DOHH2 (cell line): ENCODE measurements around the gene SELENOK.

Experiments
- EZH2phosphoT487 ChIP-seq: fragments of 200-600 bp; sonication (generic); IDR thresholded peaks from 2 replicates; pipeline ENCODE4 v1.6.1; 2017; ENCODE audit warnings: borderline replicate concordance, mild to moderate bottlenecking, antibody characterized with exemption, low read length, moderate library complexity, mixed read lengths
- TF ChIP-seq, protein P1 (sequence below): fragments of 200-600 bp; sonication (generic); IDR thresholded peaks from one replicate; pipeline ENCODE4 v1.5.1; 2014; ENCODE audit warnings: antibody characterized with exemption, mild to moderate bottlenecking, low read depth, low read length; ENCODE audit not compliant: poor library complexity, severe bottlenecking

DNA sequence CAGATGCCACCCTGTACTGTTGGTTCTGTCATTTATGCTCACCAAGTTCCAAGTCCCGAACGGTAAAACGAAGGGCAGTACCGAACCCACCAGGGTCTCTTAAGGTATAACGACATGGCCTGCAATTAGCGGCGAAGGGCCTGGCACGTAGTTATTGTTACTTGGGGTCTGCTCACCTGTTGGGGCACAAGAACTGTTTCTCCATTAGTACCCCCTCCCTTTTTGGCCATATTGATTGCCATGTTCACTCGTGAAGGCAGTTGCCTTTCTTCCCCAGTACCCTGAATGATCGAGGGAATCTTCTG lies 44.9 kb downstream of the SELENOK start:
- TF ChIP-seq, protein P1, sequence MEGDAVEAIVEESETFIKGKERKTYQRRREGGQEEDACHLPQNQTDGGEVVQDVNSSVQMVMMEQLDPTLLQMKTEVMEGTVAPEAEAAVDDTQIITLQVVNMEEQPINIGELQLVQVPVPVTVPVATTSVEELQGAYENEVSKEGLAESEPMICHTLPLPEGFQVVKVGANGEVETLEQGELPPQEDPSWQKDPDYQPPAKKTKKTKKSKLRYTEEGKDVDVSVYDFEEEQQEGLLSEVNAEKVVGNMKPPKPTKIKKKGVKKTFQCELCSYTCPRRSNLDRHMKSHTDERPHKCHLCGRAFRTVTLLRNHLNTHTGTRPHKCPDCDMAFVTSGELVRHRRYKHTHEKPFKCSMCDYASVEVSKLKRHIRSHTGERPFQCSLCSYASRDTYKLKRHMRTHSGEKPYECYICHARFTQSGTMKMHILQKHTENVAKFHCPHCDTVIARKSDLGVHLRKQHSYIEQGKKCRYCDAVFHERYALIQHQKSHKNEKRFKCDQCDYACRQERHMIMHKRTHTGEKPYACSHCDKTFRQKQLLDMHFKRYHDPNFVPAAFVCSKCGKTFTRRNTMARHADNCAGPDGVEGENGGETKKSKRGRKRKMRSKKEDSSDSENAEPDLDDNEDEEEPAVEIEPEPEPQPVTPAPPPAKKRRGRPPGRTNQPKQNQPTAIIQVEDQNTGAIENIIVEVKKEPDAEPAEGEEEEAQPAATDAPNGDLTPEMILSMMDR: no peak
- TF ChIP-seq EZH2phosphoT487: no peak
